ENCODE results near the gene ADAMTSL3. TPM values are rescaled to one million over a fixed set of nuclear protein-coding genes. Genes with fewer than 3 reads are reported as not detected.
A peak's percentile ranks its signal among the peaks of the same experiment; 100 is the strongest.
"Not testable (repeated sequence)": the region's sequence is repeated elsewhere in the genome, so short reads cannot be mapped to it uniquely, and the experiment has no call there.

The ADAMTSL3 gene
- total and polyA plus RNA-seq, 7 experiments from 2014 or later, result not detected

DNA sequence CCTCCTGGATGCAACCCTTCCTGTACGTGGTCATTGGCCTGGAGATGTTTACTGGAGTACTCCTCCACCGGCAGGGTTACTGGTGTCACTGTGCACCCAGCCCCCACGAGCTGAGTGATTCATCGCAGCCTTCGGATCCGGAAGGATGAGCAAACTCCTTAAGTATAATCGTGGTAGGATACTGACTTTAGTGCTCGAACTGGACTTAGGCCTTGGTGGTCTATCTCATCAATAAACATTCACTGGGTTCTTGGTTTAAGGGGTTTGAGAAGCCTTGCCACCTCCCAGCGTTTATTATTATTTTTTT is 426.8 kb downstream of the ADAMTSL3 start:
- H3K4me3 ChIP-seq (ENCODE audit: low read length); H3K36me3 ChIP-seq (ENCODE audit: control insufficient read depth in 2 of 3, insufficient read depth in 3 of 3, low read length in 3 of 3); H3K4me1 ChIP-seq (ENCODE audit: control insufficient read depth in 2 of 2, insufficient read depth in 2 of 2, low read length in 2 of 2); ATAC-seq; H3K9me3 ChIP-seq (ENCODE audit: control insufficient read depth in 2 of 3, low read length in 3 of 3); intact Hi-C loops (cut with micrococcal nuclease); H3K27ac Mint-ChIP-seq; H3K27me3 ChIP-seq (ENCODE audit: control insufficient read depth in 2 of 2, insufficient read depth in 2 of 2, low read length in 2 of 2); H3K27ac ChIP-seq (ENCODE audit: low read depth, low read length); DNase-seq; H3K36me3 Mint-ChIP-seq; CTCF ChIA-PET; POLR2A ChIA-PET: not testable (repeated sequence)
- Mint-ChIP-seq H3K27me3 (peaks cover 60 to 86% (median 66%) of the 10 kb centered on the region in 5 donors), H3K4me1 (peaks cover 0 to 13% (median 8%) of the 10 kb centered on the region in 7 donors), H3K9me3 (peaks cover 0 to 12% (median 5%) of the 10 kb centered on the region in 11 donors), H3K4me3 (peak overlapping the region; percentile 58 to 83 (median 77))

DNA sequence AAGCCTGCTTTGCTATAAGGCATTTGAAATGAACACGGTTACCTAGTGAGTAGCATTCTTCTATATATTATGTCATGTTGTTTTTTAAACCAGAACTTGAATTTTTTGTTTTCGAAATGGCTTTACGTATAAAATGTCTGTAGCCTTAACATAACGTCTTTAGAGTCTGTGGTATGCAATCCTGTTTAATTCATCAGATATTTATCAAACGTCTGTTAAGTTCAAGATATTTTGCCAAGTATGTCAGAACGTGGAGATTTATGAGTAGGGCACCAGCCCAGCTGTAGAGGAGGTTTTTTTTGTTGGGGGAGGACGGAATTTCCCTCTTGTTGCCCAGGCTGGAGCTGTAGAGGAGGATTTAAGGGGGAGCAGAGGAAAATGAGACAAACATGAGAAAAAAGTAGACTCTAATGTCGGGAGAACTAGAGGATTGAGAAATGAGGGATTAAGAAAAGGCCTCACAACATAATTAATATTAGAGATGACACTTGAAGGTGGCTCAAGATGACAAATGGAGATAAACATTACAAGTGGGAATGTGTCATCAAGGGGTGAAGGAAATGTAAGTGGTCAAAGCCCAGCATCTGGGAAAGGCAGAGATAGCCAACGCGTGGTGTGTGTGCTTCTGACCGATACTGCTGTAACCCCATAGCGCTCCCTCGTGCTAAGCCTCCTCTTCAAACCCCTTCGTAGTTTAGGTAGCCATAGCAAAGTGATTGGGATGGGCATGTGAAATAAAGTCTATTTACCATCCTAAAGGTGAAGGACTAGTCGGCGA is 427.7 kb downstream of the ADAMTSL3 start:
- Mint-ChIP-seq H3K27me3 (peaks cover 56 to 78% (median 60%) of the 10 kb centered on the region in 5 donors), H3K27ac (peak overlapping the region in 1 of 9 donors; percentile 19), H3K4me3 (no peak overlapping the region), H3K9me3 (peaks cover 0 to 9% (median 4%) of the 10 kb centered on the region in 11 donors), H3K4me1 (peaks cover 0 to 13% (median 8%) of the 10 kb centered on the region in 7 donors), H3K36me3 (no peaks in the 10 kb centered on the region)
- intact Hi-C loops (cut with micrococcal nuclease), result no loop called here
- ChIA-PET POLR2A (no interaction called here), CTCF (no interaction called here)
- H3K4me1 ChIP-seq (ENCODE audit: control insufficient read depth in 2 of 2, insufficient read depth in 2 of 2, low read length in 2 of 2), result no peaks in the 10 kb centered on the region
- H3K27me3 ChIP-seq (ENCODE audit: control insufficient read depth in 2 of 2, insufficient read depth in 2 of 2, low read length in 2 of 2), result peaks cover 0 to 4% of the 10 kb centered on the region in 2 donors
- H3K4me3 ChIP-seq (ENCODE audit: low read length), result no peak overlapping the region
- no peaks in the 10 kb centered on the region for H3K36me3 ChIP-seq (ENCODE audit: control insufficient read depth in 2 of 3, insufficient read depth in 3 of 3, low read length in 3 of 3)
- H3K9me3 ChIP-seq (ENCODE audit: control insufficient read depth in 2 of 3, low read length in 3 of 3), result no peaks in the 10 kb centered on the region
- ATAC-seq (no peak), DNase-seq (no peak)
- no peak overlapping the region for H3K27ac ChIP-seq (ENCODE audit: low read depth, low read length)

- peaks cover 46 to 71% (median 52%) of the 10 kb centered on the region in 5 donors for H3K27me3 Mint-ChIP-seq
- intact Hi-C loops (cut with micrococcal nuclease), result no loop called here
- ChIA-PET POLR2A (no interaction called here), CTCF (no interaction called here)
- no peaks in the 10 kb centered on the region for H3K36me3 ChIP-seq (ENCODE audit: control insufficient read depth in 2 of 3, insufficient read depth in 3 of 3, low read length in 3 of 3)
- H3K27me3 ChIP-seq (ENCODE audit: control insufficient read depth in 2 of 2, insufficient read depth in 2 of 2, low read length in 2 of 2), result peaks cover 0 to 4% of the 10 kb centered on the region in 2 donors
- no peak overlapping the region for H3K4me3 ChIP-seq (ENCODE audit: low read length)
- DNase-seq (no peak), ATAC-seq (no peak)
- no peaks in the 10 kb centered on the region for H3K4me1 ChIP-seq (ENCODE audit: control insufficient read depth in 2 of 2, insufficient read depth in 2 of 2, low read length in 2 of 2)
- H3K27ac Mint-ChIP-seq, result no peak overlapping the region
- H3K36me3 Mint-ChIP-seq, result no peaks in the 10 kb centered on the region
- H3K4me1 Mint-ChIP-seq, result peaks cover 0 to 13% (median 8%) of the 10 kb centered on the region in 7 donors
- H3K27ac ChIP-seq (ENCODE audit: low read depth, low read length), result no peak overlapping the region
- no peak overlapping the region for H3K4me3 Mint-ChIP-seq
- H3K9me3 Mint-ChIP-seq, result peaks cover 0 to 4% (median 1%) of the 10 kb centered on the region in 11 donors
- no peaks in the 10 kb centered on the region for H3K9me3 ChIP-seq (ENCODE audit: control insufficient read depth in 2 of 3, low read length in 3 of 3)
Observed at GRCh38 chr15:84082739-84083138, 428.8 kb downstream of the ADAMTSL3 start.

DNA sequence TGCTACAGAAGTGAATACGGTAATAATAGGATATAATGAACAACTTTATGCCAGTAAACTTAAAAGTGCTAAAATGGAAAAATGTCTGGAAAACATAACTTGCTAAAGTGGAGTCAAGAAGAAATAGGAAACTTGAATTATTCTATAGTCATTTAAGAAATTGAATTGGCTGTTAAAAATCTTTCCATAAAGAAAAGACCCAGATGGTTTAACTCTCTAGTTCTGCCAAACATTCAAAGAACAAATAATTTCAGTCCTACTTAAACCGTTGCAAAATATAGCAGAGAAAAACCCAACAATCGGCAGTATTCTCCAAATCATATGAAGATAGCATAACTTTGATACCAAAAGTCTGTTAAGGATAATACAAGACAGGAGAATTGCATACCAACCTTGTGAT is 432.1 kb downstream of the ADAMTSL3 start:
- H3K9me3 ChIP-seq (ENCODE audit: control insufficient read depth in 2 of 3, low read length in 3 of 3); H3K27me3 ChIP-seq (ENCODE audit: control insufficient read depth in 2 of 2, insufficient read depth in 2 of 2, low read length in 2 of 2); intact Hi-C loops (cut with micrococcal nuclease); H3K9me3 Mint-ChIP-seq; POLR2A ChIA-PET; CTCF ChIA-PET; H3K36me3 ChIP-seq (ENCODE audit: control insufficient read depth in 2 of 3, insufficient read depth in 3 of 3, low read length in 3 of 3); H3K4me1 Mint-ChIP-seq; H3K27ac Mint-ChIP-seq; H3K36me3 Mint-ChIP-seq; H3K4me1 ChIP-seq (ENCODE audit: control insufficient read depth in 2 of 2, insufficient read depth in 2 of 2, low read length in 2 of 2); H3K4me3 ChIP-seq (ENCODE audit: low read length); ATAC-seq; H3K27ac ChIP-seq (ENCODE audit: low read depth, low read length); H3K4me3 Mint-ChIP-seq; DNase-seq: not testable (repeated sequence)
- H3K27me3 Mint-ChIP-seq, result peaks cover 15 to 41% (median 26%) of the 10 kb centered on the region in 5 donors

Other genes with a start within 250 kb of the ADAMTSL3 start
- gene SH3GL3, start 206.8 kb upstream of the ADAMTSL3 start, total RNA-seq, result not detected
- not detected for gene SH3GL3, start 206.8 kb upstream of the ADAMTSL3 start, polyA plus RNA-seq